ENCODE results near the gene ECE2.

The ECE2 gene

GRCh38 chr3:184325715-184326369 lies 50.0 kb downstream of the ECE2 start:
- TF ChIP-seq, protein P1, sequence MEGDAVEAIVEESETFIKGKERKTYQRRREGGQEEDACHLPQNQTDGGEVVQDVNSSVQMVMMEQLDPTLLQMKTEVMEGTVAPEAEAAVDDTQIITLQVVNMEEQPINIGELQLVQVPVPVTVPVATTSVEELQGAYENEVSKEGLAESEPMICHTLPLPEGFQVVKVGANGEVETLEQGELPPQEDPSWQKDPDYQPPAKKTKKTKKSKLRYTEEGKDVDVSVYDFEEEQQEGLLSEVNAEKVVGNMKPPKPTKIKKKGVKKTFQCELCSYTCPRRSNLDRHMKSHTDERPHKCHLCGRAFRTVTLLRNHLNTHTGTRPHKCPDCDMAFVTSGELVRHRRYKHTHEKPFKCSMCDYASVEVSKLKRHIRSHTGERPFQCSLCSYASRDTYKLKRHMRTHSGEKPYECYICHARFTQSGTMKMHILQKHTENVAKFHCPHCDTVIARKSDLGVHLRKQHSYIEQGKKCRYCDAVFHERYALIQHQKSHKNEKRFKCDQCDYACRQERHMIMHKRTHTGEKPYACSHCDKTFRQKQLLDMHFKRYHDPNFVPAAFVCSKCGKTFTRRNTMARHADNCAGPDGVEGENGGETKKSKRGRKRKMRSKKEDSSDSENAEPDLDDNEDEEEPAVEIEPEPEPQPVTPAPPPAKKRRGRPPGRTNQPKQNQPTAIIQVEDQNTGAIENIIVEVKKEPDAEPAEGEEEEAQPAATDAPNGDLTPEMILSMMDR (IDR thresholded peaks at IDR 0.05; ENCODE audit: extremely low read depth, missing control alignments) = no peak
- DNase-seq (ENCODE audit: low spot score) = no peak

DNA sequence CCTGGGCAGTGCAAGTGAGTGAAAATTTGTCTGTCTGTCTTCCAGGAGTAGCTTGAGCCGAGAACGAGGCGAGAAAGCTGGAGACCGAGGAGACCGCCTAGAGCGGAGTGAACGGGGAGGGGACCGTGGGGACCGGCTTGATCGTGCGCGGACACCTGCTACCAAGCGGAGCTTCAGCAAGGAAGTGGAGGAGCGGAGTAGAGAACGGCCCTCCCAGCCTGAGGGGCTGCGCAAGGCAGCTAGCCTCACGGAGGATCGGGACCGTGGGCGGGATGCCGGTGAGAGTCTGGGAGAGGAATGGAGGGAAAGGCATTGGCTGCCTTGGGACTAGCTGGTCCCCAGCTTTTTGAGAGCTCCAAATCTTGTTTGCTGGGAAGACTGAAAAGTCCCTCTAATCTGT lies 51.3 kb downstream of the ECE2 start:
- DNase-seq (ENCODE audit: low spot score) = no peak
- TF ChIP-seq, protein P1 (IDR thresholded peaks at IDR 0.05; ENCODE audit: extremely low read depth, missing control alignments) = no peak

- no peak for DNase-seq (ENCODE audit: low spot score)
- TF ChIP-seq, protein P1 (IDR thresholded peaks at IDR 0.05; ENCODE audit: extremely low read depth, missing control alignments) = no peak
Measured at GRCh38 chr3:184328516-184328915, 52.7 kb downstream of the ECE2 start.

- no peak for DNase-seq (ENCODE audit: low spot score)
- TF ChIP-seq, protein P1 (IDR thresholded peaks at IDR 0.05; ENCODE audit: extremely low read depth, missing control alignments) = no peak
Measured at GRCh38 chr3:184332370-184333090, 56.7 kb downstream of the ECE2 start.

- TF ChIP-seq, protein P1 (IDR thresholded peaks at IDR 0.05; ENCODE audit: extremely low read depth, missing control alignments) = no peak
- DNase-seq (ENCODE audit: low spot score) = no peak
Measured at GRCh38 chr3:184333190-184333589, 57.4 kb downstream of the ECE2 start.

GRCh38 chr3:184333700-184334099 lies 57.9 kb downstream of the ECE2 start:
- TF ChIP-seq, protein P1 (IDR thresholded peaks at IDR 0.05; ENCODE audit: extremely low read depth, missing control alignments) = no peak
- DNase-seq (ENCODE audit: low spot score) = no peak

GRCh38 chr3:184334470-184335158 lies 58.8 kb downstream of the ECE2 start:
- DNase-seq (ENCODE audit: low spot score) = no peak
- TF ChIP-seq, protein P1 (IDR thresholded peaks at IDR 0.05; ENCODE audit: extremely low read depth, missing control alignments) = no peak

Data from GM20000 (cell line).